Measurements from ENCODE around the gene ATG16L1.

- TF ChIP-seq CTCF (conservative IDR thresholded peaks at IDR 0.05 in 1 of 2, IDR thresholded peaks at IDR 0.05 in 1 of 2; ENCODE audit: extremely low read depth in 1 of 2, insufficient read depth in 1 of 2, low read depth in 1 of 2, low read length in 2 of 2) (no peak), EZH2 (IDR thresholded peaks at IDR 0.05; ENCODE audit: borderline replicate concordance, low read length) (no peak)
Measured at GRCh38 chr2:233288663-233289062, 37.2 kb downstream of the ATG16L1 start.

Measured in mammary epithelial cell (primary cell).